Measurements from ENCODE around the gene TADA3.

Gene TADA3

GRCh38 chr3:9749296-9749644 lies 43.0 kb downstream of the TADA3 start:
- no peak for DNase-seq (ENCODE audit: insufficient read length, low spot score)
- FAIRE-seq, result no peak
- no peak for TF ChIP-seq CTCF (IDR thresholded peaks at IDR 0.05; ENCODE audit: insufficient read depth, missing control alignments)

- no peak for TF ChIP-seq CTCF (IDR thresholded peaks at IDR 0.05; ENCODE audit: insufficient read depth, missing control alignments)
- no peak for FAIRE-seq
- no peak for DNase-seq (ENCODE audit: insufficient read length, low spot score)
Observed at GRCh38 chr3:9748031-9748430, 44.2 kb downstream of the TADA3 start.

- FAIRE-seq (no peak), DNase-seq (ENCODE audit: insufficient read length, low spot score) (no peak)
- no peak for TF ChIP-seq CTCF (IDR thresholded peaks at IDR 0.05; ENCODE audit: insufficient read depth, missing control alignments)
Observed at GRCh38 chr3:9747267-9747666, 45.0 kb downstream of the TADA3 start.

GRCh38 chr3:9746330-9746729 lies 45.9 kb downstream of the TADA3 start:
- DNase-seq (ENCODE audit: insufficient read length, low spot score) (no peak), FAIRE-seq (no peak)
- no peak for TF ChIP-seq CTCF (IDR thresholded peaks at IDR 0.05; ENCODE audit: insufficient read depth, missing control alignments)

GRCh38 chr3:9745521-9745920 lies 46.8 kb downstream of the TADA3 start:
- TF ChIP-seq CTCF (IDR thresholded peaks at IDR 0.05; ENCODE audit: insufficient read depth, missing control alignments), result no peak
- FAIRE-seq, result no peak
- no peak for DNase-seq (ENCODE audit: insufficient read length, low spot score)

GRCh38 chr3:9744162-9744561 lies 48.1 kb downstream of the TADA3 start:
- FAIRE-seq, result no peak
- no peak for DNase-seq (ENCODE audit: insufficient read length, low spot score)
- no peak for TF ChIP-seq CTCF (IDR thresholded peaks at IDR 0.05; ENCODE audit: insufficient read depth, missing control alignments)

- DNase-seq (ENCODE audit: insufficient read length, low spot score) (no peak), FAIRE-seq (no peak)
- TF ChIP-seq CTCF (IDR thresholded peaks at IDR 0.05; ENCODE audit: insufficient read depth, missing control alignments), result no peak
Observed at GRCh38 chr3:9743548-9743947, 48.7 kb downstream of the TADA3 start.

All from D721Med (cell line).